Right cardiac atrium (tissue), 5 donors: ENCODE data around the gene ZNF487. TPM values are rescaled to one million over a fixed set of nuclear protein-coding genes. Genes with fewer than 3 reads are reported as not detected.
"Not testable (repeated sequence)": the region's sequence is repeated elsewhere in the genome, so short reads cannot be mapped to it uniquely, and the experiment has no call there.

Experiments used
- ATAC-seq, 2 donors: fragments of 200-7000 bp; cut with Tn5 transposase; one replicate each; pipeline versions ENCODE4 v1.8.0 to v1.9.1; 2020; ENCODE audit warnings: moderate library complexity in 2 of 2, mild to moderate bottlenecking in 1 of 2
- DNase-seq, 3 donors: peaks; one replicate each; pipeline ENCODE4 v3.0.0-alpha.2; 2020
- H3K27ac ChIP-seq: one replicate; pipeline ENCODE4 v1.5.1; 2013; ENCODE audit warnings: mild to moderate bottlenecking, low read length, control low read depth, moderate library complexity
- H3K27me3 ChIP-seq: one replicate; pipeline ENCODE4 v1.6.1; 2013; ENCODE audit not compliant: control insufficient read depth, insufficient read depth
- H3K4me1 ChIP-seq: one replicate; pipeline ENCODE4 v1.6.1; 2013; ENCODE audit warnings: low read length; ENCODE audit not compliant: control insufficient read depth, insufficient read depth
- H3K4me3 ChIP-seq: one replicate; pipeline ENCODE4 v1.5.1; 2013; ENCODE audit warnings: low read length, control low read depth
- H3K9me3 ChIP-seq: one replicate; pipeline ENCODE4 v1.6.1; 2013; ENCODE audit warnings: low read length; ENCODE audit not compliant: control insufficient read depth
- WGBS: extraction: QIAGEN DNeasy Blood & Tissue Kit; methylation state at CpG from one replicate; pipeline ENCODE4 v1.1.7; 2013; 5-methylcytosine and 5-hydroxymethylcytosine counted together
- intact Hi-C, 4 donors: fragments of 100-400 bp; cut with DNase I; formaldehyde crosslinking; loops; one replicate each; pipeline versions ENCODE4 v1.11.0 to v1.14.0; 2022 to 2023
- polyA plus RNA-seq: library from polyadenylated mRNA; stranded (reverse); fragments of 200-250 nt; gene quantifications from one replicate; pipeline ENCODE4 v1.2.3, GENCODE V29; 2013
- total RNA-seq, 4 donors: library from RNA; stranded (reverse); fragmentation: NEBNext Ultra II Directional; extraction: Animal tissue kit (Norgen Biotek cat#: 25700); gene quantifications; one replicate each; pipeline ENCODE4 v1.2.1, GENCODE V29; 2021
- donor health status: healthy with polysubstance abuse.
- donor health status: DM: no; HTN: yes; CAD: no.
- donor health status: DM: no; HTN: no; CAD: no.
- donor health status: DM: no; HTN: yes; CAD: no; lungs with severe emphysema.
- donor health status: DM: yes; HTN: yes; CAD: no.

Gene ZNF487
- total and polyA plus RNA-seq, 5 donors = 3.0 to 4.2 (median 3.6) TPM

DNA sequence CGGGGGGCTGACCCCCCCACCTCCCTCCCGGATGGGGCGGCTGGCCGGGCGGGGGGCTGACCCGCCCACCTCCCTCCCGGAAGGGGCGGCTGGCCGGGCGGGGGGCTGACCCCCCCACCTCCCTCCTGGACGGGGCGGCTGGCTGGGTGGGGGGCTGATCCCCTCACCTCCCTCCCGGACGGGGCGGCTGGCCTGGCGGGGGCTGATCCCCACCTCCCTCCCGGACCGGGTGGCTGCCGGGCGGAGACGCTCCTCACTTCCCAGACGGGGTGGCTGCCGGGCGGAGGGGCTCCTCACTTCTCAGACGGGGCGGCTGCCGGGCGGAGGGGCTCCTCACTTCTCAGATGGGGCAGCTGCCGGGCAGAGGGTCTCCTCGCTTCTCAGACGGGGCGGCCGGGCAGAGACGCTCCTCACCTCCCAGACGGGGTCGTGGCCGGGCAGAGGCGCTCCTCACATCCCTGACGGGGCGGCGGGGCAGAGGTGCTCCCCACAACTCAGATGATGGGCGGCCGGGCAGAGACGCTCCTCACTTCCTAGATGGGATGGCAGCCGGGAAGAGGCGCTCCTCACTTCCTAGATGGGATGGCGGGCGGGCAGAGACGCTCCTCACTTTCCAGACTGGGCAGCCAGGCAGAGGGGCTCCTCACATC lies 28.3 kb downstream of the ZNF487 start:
- intact Hi-C loops = loop anchor here in 1 of 4 donors (10.0 kb wide), 1 partner anchor 170 kb away; no protein-coding TSS in a partner anchor
- ATAC-seq, H3K27me3 ChIP-seq, H3K4me3 ChIP-seq, H3K4me1 ChIP-seq, H3K27ac ChIP-seq, H3K9me3 ChIP-seq: not testable (repeated sequence)
- 95% methylated on average over 42 of the region's 49 CpGs for WGBS
- peak in 1 of 3 donors; percentile 54 for DNase-seq

DNA sequence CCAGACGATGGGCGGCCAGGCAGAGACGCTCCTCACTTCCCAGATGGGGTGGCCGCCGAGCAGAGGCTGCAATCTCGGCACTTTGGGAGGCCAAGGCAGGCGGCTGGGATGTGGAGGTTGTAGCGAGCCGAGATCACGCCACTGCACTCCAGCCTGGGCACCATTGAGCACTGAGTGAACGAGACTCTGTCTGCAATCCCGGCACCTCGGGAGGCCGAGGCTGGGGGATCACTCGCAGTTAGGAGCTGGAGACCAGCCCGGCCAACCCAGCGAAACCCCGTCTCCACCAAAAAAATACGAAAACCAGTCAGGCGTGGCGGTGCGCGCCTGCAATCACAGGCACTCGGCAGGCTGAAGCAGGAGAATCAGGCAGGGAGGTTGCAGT lies 28.8 kb downstream of the ZNF487 start:
- intact Hi-C loops = loop anchor here in 1 of 4 donors (10.0 kb wide), 1 partner anchor 171 kb away; no protein-coding TSS in a partner anchor
- H3K4me1 ChIP-seq = not testable (repeated sequence)
- WGBS = 96% methylated on average over 24 of the region's 24 CpGs

GRCh38 chr10:43471146-43471545 lies 34.2 kb downstream of the ZNF487 start:
- 91% methylated on average over 14 of the region's 14 CpGs for WGBS
- no peak for DNase-seq
- Histone ChIP-seq H3K9me3 (no peaks in the 10 kb centered on the region), H3K27me3 (no peaks in the 10 kb centered on the region), H3K4me3 (no peak overlapping the region), H3K4me1 (no peaks in the 10 kb centered on the region), H3K27ac (no peak overlapping the region)
- ATAC-seq = no peak
- intact Hi-C loops = no loop called here

More for the DNA sequence above, 28.8 kb downstream of the ZNF487 start:
- H3K9me3 ChIP-seq, ATAC-seq, DNase-seq, H3K27me3 ChIP-seq, H3K27ac ChIP-seq, H3K4me3 ChIP-seq: not testable (repeated sequence)

GRCh38 chr10:43471935-43472720 lies 35.2 kb downstream of the ZNF487 start:
- H3K9me3 ChIP-seq = no peaks in the 10 kb centered on the region
- no peaks in the 10 kb centered on the region for H3K4me1 ChIP-seq
- intact Hi-C loops = no loop called here
- no peak overlapping the region for H3K4me3 ChIP-seq
- H3K27me3 ChIP-seq = no peaks in the 10 kb centered on the region
- DNase-seq = no peak
- no peak overlapping the region for H3K27ac ChIP-seq
- peak in 1 of 2 donors; percentile 44 for ATAC-seq
- WGBS = 74% methylated on average over 3 of the region's 3 CpGs

DNA sequence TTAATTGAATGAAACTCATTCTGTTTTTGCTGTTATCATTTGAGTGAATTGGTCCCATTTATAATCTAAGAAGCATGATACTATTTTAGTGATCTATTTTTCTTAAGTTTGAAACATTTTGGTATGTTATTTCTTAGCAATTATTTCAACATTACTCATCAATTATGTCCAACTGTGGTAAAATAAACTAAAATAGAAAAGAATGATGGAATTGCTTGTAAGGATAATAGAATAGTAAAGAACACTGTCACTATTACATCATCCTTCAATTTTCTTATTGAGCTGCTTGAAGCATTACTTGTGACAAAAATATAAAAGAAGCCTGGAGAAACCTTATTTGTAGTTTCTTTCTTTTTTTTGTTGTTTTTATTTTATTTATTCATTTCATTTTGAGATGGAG lies 42.4 kb downstream of the ZNF487 start:
- no peak for ATAC-seq
- no peaks in the 10 kb centered on the region for H3K9me3 ChIP-seq
- intact Hi-C loops = no loop called here
- no peaks in the 10 kb centered on the region for H3K27me3 ChIP-seq
- DNase-seq = no peak
- no peak overlapping the region for H3K4me3 ChIP-seq
- no peaks in the 10 kb centered on the region for H3K4me1 ChIP-seq
- no peak overlapping the region for H3K27ac ChIP-seq

GRCh38 chr10:43482319-43483078 lies 45.6 kb downstream of the ZNF487 start:
- no peaks in the 10 kb centered on the region for H3K9me3 ChIP-seq
- WGBS = 95% methylated on average over 2 of the region's 2 CpGs
- intact Hi-C loops = no loop called here
- no peak for ATAC-seq
- no peak overlapping the region for H3K4me3 ChIP-seq
- H3K4me1 ChIP-seq = no peaks in the 10 kb centered on the region
- no peak for DNase-seq
- no peaks in the 10 kb centered on the region for H3K27me3 ChIP-seq
- no peak overlapping the region for H3K27ac ChIP-seq

DNA sequence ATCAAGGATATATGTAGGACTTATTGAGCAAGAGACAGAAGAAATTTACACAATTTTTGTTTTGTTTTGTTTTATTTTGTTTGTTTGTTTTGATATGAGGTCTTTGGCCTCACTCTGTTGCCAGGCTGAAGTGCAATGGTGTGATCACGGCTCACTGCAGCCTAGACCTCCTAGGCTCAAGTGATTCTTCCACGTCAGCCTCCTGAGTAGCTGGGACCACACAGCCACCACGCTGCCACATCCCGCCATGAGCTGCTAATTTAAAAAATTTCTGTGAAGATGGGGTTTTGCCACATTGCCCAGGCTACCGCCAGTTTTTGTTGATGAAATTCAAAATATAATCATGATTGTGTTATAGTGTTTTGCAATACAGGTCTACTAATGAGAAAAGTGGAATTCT lies 54.9 kb downstream of the ZNF487 start:
- 95% methylated on average over 5 of the region's 5 CpGs for WGBS
- no peaks in the 10 kb centered on the region for H3K27me3 ChIP-seq
- no peaks in the 10 kb centered on the region for H3K4me1 ChIP-seq
- DNase-seq = no peak
- H3K27ac ChIP-seq = no peak overlapping the region
- no peak overlapping the region for H3K4me3 ChIP-seq
- no peaks in the 10 kb centered on the region for H3K9me3 ChIP-seq
- ATAC-seq = no peak
- intact Hi-C loops = no loop called here

GRCh38 chr10:43502931-43503330 lies 66.0 kb downstream of the ZNF487 start:
- Histone ChIP-seq H3K9me3 (no peaks in the 10 kb centered on the region), H3K4me3 (no peak overlapping the region), H3K27ac (no peak overlapping the region), H3K27me3 (no peaks in the 10 kb centered on the region), H3K4me1 (no peaks in the 10 kb centered on the region)
- ATAC-seq = no peak
- no peak for DNase-seq
- intact Hi-C loops = no loop called here

DNA sequence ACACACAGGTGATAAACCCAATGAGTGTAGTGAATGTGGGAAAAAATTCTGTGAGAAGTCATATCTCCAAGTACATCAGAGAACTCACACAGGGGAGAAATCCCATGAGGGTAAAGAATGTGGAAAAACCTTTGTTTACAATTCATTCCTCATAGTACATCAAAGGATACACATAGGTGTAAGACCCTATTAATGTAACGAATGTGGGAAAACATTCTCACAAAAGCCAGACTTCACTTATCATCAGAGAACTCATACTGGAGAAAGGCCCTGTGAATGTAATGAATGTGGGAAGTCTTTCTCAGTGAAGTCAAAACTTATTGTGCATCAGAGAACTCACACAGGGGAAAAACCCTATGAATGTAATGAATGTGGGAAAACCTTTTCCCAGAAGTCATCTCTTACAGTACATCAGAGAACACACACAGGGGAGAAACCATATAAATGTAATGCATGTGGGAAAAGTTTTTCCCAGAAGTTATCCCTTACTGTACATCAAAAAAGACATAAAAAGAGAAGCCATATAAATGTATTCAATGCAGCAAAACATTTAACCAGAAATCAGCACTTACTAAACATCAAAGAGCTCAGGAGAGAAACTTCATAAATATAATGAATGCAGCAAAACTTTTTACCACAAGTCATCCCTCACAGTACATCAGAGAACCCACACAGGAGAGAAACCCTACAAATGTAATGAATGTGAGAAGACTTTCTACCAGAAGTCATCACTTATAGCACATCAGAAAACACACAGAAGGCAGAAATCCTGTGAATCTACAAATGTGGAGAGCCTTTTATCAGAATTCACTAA lies 87.7 kb downstream of the ZNF487 start:
- intact Hi-C loops = no loop called here
- DNase-seq (no peak), ATAC-seq (no peak)
- 72% methylated on average over 1 of the region's 1 CpG for WGBS
- Histone ChIP-seq H3K27me3 (no peaks in the 10 kb centered on the region), H3K4me3 (no peak overlapping the region), H3K9me3 (peaks cover 3% of the 10 kb centered on the region), H3K27ac (no peak overlapping the region), H3K4me1 (no peaks in the 10 kb centered on the region)
